Inflammatory macrophage treated with lipopolysaccharide for 1 hour (primary cell): ENCODE results near the gene SEMA6B.
"Not testable (repeated sequence)": the region's sequence is repeated elsewhere in the genome, so short reads cannot be mapped to it uniquely, and the experiment has no call there.

Experiments used
- DNase-seq, 2 donors: peaks; one replicate each; pipeline ENCODE4 v3.0.0-alpha.2; 2020 to 2022

SEMA6B gene, protein sequence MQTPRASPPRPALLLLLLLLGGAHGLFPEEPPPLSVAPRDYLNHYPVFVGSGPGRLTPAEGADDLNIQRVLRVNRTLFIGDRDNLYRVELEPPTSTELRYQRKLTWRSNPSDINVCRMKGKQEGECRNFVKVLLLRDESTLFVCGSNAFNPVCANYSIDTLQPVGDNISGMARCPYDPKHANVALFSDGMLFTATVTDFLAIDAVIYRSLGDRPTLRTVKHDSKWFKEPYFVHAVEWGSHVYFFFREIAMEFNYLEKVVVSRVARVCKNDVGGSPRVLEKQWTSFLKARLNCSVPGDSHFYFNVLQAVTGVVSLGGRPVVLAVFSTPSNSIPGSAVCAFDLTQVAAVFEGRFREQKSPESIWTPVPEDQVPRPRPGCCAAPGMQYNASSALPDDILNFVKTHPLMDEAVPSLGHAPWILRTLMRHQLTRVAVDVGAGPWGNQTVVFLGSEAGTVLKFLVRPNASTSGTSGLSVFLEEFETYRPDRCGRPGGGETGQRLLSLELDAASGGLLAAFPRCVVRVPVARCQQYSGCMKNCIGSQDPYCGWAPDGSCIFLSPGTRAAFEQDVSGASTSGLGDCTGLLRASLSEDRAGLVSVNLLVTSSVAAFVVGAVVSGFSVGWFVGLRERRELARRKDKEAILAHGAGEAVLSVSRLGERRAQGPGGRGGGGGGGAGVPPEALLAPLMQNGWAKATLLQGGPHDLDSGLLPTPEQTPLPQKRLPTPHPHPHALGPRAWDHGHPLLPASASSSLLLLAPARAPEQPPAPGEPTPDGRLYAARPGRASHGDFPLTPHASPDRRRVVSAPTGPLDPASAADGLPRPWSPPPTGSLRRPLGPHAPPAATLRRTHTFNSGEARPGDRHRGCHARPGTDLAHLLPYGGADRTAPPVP

DNA sequence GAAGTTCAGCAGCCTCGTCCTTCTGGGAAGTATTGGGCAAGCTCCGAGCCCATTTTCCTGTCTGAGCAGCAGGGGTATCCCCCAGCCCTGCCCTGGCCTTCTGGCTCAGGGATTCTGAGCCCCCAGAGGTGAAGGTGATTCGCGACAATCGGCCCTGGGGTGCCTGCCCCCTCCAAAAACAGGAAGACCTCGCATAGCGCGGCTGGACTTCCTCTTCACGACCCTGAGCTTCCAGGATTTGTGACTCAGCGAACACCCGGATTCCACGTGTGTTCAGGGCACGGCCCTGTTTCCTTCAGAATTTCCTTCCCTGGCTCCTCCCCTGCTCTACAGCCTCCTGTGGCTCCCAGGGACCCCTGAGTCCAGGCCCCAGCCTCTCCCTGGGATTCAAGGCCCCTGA lies at the start of gene SEMA6B:
Gene SEMA6B, minus strand, starts transcription at position 116 of the 400 bp plus-strand sequence. CDS start 1,227 bp downstream, outside the sequence.
- peak; percentile 76 to 82 for DNase-seq

DNA sequence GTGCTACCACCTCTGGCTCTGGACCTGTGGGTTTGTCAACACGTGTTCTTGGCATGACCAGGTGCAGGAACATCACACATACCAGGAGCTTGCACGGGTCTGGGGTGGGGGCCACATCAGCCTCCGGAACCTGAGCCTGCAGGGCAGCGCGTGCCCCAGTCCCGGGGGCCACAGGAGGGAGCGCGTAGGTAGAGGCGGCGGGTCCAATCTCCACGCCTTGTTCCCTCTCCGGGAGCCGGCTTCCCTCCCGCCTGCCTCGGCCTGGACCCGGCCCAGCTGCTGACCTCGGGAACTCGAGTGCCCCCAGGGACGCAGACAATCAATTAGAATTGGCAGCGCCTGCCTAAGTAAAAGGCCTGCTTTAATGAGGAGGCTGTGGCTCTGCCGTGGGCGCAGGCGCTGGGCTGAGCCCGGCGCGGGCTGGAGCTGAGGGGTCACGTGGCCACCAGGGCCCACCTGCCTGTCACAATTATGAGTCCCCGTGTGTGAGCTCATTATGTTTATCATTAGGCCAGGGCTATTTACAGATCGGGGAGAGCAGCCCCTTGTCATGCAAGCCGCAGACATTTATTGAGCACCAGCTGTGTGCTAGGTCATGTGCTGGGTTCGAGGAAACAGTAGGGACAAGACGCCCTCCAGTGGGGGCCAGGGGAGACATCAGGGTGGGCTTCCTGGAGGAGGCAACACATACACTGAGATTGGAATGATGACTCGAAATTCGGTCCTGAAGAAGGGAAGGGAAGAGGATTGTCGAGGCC lies 47.6 kb upstream of the SEMA6B start:
- DNase-seq: no peak

DNA sequence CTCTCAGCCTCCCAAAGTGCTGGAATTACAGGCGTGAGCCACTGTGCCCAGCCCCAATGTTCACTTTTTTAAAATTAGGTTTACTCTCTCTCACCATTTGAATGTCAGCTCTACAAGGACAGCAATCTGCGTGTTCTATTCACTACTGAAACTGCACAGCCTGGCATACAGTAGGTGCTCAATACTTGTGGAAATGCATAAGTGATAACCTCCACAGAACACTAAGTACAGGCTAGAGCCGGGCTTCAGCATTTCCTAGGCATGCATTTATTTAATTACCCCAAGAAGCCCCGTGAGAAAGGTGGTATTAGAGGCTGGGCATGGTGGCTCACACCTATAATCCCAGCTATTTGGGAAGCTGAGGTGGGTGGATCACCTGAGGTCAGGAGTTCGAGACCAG lies 46.7 kb upstream of the SEMA6B start:
- DNase-seq: no peak

DNA sequence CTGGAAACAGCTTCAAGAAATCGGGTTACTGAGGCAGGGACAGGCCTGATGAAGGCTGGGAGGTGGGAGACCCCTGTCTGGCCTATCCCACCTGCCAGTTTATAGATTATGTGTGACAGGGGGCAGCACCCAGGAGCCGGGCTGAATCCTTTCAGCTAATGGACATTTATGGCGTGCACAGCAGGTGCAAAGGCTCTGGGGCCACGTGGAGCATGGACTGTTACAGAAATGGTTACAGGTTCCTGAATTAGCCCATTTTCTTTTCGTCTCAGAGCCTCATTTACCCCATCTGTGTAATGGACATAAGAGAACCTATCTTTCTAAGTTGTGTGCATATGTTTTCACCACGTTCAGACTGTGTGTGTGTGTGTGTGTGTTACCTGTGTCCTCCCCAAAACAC lies 45.4 kb upstream of the SEMA6B start:
- DNase-seq: no peak

DNA sequence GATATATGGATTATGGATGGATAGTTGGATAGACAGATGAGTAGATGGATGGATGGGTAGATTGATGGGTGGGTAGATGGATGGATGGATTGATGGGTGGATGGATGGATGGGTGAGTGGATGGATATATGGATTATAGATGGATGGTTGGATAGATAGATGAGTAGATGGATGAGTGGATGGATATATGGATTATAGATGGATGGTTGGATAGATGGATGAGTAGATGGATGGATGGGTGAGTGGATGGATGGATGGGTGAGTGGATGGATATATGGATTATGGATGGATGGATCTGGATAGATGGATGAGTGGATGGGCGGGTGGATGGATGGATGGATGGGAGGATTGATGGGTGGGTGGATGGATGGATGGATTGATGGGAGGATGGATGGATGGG lies 43.4 kb upstream of the SEMA6B start:
- DNase-seq: no peak

DNA sequence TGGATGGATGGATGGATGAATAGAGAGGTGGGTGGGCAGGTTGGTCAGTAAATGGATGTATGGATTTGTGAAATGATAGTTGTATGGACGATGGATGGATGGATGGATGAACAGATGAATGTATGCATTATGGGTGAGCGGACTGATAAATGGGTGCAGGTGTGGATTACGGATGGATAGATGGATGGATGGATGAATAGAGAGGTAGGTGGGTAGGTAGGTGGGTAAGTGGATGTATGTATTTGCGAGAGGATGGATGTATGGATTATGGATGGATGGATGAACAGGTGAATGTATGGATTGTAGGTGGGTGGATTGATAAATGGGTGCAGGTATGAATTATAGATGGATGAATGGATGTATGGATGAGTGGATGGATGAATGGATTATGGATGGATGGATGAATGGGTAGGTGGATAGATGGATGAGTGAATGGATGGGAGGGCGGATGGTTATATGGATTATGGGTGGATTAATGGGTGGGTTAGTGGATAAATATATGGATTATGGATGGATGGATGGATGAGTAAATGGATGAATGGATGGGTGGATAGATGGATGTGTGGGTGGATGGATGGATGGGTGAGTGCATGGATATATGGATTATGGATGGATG lies 42.8 kb upstream of the SEMA6B start:
- DNase-seq: no peak

DNA sequence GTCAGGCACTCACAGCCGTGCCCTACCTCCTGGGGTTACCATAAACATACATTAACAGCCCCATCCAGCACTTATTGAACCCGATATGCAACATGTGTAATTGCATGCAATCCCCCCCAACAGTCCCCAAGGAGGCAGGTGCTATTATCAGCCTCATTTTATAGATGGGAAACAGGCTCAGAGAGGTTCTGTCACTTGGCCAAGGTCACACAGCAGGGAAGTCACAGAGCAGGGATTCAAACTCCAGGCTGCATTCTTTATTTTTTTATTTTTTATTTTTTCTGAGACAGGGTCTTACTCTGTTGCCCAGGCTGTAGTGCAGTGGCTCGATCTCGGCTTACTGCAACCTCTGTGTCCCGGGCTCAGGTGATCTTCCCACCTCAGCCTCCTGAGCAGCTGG lies 41.4 kb upstream of the SEMA6B start:
- no peak for DNase-seq

DNA sequence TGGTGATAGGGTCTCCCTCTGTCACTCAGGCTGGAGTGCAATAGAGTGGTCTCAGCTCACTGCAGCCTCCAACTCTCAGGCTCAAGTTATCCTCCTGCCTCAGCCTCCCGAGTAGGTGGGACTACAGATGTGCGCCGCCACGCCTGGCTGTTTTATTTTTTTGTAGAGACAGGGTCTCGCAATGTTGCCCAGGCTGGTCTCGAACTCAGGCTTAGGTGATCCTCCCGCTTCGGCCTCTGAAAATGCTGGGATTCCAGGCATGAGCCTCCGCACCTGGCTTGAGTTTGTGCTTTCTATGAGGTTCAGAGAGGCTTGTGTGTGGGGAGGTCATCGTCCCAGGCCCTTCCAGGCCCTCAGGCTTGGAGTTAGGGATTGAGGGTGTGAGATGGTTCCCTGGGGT lies 40.6 kb upstream of the SEMA6B start:
- no peak for DNase-seq

DNA sequence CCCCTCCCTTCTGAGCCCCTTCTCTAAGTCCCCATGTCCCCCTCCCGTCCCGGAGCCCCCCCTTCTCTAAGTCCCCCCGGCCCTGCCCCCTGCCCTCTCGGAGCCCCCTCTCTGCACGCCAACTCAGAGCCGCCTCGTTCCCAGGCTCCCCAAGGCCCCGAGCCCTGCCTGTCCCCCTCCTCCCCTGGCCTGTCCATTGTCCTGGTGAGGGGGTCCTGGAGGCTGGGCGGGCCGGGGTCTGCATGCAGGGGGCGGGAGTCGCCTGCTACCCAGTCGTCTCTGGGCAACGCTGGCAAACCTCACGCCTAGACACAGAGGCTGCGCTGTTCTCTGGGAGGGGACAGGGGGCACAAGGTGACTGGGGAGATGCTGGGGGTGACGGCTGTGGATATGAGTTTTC lies 39.2 kb upstream of the SEMA6B start:
- no peak for DNase-seq

DNA sequence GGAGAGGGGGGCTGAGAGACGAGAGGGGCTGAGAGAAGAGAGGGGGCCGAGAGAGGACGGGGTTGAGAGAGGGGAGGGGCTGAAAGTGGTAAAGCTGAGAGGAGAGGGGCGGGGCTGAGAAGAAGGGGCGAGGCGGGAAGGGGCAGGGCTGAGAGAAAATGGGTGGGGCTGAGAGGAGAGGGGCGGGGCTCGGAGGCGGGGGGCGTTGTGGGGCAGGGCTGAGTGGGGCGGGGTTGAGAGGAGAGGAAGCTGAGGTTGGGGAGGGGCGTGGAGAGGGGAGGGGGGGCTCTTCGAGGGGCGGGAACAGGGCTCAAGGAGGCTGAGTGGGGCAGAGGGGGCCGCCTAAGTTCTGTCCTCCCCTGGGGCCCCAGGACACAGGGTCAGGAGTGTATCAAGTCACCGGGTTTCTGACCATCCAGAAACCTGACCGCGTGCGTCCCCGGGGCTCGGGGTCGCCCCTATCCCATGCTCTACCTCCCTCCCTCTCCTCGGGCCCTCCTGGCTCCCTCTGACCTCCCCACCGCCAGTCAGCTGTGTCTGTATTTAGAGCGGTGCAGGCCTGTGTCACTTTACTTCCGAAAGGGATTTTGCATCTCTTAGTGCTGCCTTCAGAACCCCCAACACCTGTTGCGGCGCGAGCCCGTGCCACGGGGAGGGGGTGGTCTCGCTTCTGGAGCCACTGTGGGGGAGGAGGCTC lies 38.6 kb upstream of the SEMA6B start:
- DNase-seq: peak; percentile 15 to 51

DNA sequence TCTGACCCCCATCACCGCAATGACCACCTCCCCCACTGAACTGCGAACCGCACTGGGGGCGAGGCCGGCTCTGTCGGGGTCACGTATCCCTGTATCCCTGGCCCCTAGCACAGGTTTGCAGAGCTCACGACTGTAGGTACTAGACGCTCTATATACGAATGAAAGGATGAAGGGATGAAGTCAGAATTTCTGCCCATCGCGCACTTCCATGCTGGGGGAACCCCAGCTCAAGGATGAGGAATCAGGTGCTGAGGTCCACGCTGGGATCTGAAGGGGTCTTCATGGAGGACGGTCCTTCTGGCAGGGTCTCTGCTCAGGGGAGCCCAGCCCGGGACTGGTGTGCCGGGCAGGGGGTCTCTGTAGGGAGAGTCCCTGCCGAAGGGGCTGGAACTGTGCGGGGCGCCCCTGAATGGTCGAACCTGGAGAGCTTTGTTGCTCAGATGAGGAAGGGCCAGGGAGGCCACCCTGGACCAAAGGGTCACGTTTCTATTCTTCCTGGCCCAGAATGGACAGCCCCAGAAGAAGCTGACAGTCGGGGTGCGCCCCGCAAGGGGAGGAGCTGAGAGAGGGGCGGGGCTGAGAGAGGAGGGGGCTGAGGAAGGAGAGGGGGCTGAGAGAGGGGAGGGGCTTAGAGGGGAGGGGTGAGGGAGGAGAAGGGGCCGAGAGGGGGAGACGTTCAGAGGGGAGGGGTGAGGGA lies 37.9 kb upstream of the SEMA6B start:
- no peak for DNase-seq

DNA sequence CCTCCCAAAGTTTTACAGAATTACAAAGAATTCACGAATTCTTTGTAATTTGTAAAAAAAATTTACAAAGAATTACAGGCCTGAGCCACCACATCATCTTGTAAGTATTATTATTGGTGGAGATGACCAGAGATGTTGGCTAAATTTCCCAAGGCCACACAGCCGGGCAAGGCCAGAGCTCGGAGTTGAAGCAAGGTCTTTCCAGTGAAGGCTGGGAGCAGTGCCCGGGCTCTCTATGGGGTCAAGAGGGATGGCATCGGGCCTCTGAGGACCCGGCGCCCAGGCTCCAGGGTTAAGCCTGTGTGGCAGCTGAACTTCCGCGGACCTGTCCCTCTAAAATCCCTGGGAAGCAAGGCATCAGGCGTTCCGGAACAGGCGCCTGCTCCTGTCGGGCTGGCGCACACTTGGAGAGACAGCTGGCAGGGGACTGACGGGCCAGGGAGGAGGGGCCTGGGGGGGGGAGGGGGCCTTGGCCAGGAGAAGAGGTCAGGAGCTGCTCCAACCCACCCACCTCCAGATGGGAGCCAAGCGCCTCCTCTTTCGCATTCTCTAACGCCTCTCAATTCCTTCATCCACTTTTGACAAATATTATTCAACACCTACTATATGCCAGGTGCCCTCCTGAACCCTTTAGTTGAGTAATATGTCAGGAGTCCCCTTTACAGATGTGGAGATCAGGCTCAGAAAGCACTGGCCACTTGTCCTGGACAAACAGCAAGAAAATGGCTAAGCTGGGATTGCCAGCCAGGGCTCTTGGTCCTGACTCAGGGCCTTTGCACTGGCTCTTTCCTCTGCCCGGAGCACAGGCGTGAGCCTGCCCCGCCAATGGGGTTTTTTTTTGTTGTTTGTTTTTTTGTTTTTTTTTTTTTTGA lies 36.8 kb upstream of the SEMA6B start:
- DNase-seq: no peak

DNA sequence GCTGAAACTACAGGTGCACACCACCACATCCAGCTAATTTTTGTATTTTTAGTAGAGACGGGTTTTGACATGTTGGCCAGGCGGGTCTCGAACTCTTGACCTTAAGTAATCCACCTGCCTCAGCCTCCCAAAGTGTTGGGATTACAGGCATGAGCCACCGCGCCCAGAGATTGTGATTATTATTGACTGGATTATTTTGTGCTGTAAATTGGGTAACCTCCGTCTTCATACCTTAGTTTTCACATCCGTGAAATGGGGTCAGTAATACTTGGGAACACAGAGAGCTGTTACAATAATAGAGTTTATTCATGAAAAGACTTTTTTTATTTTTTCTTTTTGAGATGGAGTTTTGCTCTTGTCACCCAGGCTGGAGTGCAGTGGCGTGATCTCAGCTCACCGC lies 35.7 kb upstream of the SEMA6B start:
- not testable (repeated sequence) for DNase-seq

DNA sequence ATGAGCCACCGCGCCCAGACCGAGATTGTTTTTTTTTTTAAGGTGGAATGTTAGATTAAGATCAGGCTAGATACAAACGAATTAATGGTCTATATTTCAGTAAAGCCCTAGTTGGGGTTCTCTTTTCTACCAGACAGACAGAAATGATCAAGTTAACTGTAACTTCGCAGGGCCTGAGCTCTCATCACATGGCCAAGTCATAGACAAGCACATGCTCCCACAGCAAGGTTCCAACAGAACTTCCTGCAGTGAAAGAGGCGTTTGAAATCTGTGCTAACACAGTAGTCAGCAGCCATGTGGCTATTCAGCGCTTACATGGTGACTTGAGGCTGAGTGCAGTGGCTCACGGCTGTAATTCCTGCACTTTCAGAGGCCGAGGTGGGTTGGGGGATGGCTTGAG lies 34.7 kb upstream of the SEMA6B start:
- peak; percentile 53 to 75 for DNase-seq

DNA sequence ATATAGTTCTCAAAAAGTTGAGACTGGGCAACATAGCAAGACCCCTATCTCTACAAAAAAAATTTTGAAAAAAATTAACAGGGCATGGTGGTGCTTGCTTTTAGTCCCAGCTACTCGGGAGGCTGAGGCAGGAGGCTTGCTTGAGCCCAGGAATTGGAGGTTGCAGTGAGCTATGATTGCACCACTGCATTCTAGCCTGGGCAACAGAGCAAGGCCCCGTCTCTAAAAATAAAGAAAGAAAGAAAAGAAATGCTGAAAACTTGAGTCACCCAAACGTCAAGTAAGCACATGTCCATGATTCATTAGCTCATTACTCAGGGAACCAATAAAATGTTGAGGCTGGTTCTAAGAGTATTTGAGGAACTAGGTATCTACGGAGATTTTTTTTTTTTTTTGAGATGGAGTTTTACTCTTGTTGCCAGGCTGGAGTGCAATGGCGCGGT lies 33.9 kb upstream of the SEMA6B start:
- peak; percentile 90 to 96 for DNase-seq

DNA sequence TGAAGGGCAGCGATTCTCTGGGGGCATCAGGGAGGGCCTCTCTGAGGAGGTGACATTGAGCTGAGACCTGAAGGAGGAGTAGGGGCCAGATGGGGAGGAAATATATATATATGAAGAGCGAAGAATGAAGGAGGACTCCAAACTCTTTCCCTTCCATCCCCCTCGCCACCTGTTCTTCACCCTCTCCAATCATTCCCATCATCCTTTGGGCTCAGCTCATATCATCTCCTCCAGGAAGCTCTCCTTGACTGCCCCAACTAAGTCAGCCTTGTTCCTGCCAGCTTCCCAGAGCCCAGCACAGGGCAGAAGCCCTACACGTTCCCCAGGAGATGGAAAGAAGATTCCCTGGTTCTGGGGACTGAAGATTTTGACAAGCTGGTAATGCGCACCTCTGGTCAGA lies 33.0 kb upstream of the SEMA6B start:
- DNase-seq: no peak

DNA sequence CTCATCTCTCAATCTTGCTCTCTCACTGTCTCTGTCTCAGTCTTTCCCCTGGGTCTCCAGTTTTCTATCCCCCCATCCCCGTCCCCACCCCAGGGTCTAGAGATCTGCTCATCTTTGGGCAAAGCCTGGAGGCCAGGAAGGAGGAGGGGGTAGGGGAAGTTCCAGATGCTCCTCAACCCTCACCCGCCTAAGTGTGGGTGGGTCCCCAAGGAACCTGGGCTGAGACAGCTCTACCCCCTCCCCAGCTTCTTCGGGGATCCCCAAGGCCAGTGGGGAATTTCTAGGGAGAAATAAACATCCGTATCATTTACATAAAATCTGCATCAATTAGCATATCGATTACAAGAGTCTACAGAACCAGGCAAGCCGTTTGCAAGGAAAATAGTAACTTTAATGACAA lies 31.8 kb upstream of the SEMA6B start:
- DNase-seq: peak; percentile 57 to 80

DNA sequence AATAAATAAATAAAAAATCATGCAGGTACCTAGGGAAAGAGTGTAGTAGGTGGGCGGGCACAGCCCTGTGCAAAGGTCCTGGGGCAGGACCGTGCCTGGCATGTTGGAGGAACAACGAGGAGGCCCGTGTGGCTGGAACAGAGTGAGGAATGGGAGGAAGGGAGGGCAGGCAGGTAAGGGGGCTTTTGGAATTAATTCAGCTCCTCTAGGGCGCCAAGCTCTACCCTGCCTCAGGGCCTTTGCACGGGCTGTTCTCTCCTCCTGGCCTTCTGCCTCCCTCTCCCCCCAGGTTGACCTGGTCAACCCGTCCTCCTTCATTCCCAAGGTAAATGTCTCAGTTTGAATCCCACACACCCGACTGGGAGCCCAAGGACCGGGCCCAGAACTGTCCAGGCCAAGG lies 31.1 kb upstream of the SEMA6B start:
- DNase-seq: no peak

DNA sequence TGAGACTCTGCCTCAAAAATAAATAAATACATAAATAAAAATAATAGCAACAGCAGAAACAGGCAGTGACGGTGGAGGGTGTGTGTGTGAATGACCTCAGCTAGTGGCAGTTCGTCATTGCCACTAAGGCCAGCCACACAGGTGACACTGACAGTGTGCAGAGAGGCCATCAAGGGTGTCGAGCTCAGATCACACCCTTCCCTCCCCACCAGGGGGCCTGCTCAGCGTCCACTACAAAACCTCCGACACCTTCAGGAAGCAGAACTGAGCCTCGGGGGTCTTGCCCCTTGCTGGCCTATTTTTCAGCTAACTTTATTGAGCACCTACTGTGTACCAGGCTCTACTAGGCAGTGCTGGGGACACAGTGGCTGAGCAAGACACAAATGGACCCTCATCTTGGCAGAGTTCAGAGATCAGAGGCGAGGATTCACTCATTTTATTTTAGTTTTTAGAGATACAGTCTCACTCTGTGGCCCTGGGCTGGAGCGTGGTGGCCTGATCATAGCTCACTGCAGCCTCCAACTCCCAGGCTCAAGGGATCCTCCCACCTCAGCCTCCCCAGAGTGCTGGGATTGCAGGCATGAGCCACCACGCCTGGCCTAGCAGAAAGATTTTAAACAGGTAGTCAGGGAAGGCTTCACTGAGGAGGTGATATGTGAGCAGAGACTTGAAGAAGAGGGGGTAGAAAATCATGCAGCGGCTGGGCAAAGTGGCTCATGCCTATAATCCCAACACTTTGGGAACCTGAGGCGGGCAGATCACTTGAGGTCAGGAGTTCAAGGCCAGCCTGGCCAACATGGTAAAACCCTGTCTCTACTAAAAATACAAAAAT lies 30.3 kb upstream of the SEMA6B start:
- peak in 1 of 2 donors; percentile 38 for DNase-seq
